MM.1S (cell line): ENCODE data around the gene PWP2.

Experiments used
- DNase-seq: peaks from one replicate; pipeline ENCODE4 v3.0.0-alpha.2; 2015
- H2AFZ ChIP-seq: fragments of 300-600 bp; sonication (generic); 2 replicates; pipeline ENCODE4 v1.6.0; 2016; ENCODE audit warnings: antibody characterized with exemption, low read length
- H3F3A ChIP-seq: fragments of 300-600 bp; sonication (generic); 2 replicates; pipeline ENCODE4 v1.6.1; 2016; ENCODE audit warnings: mild to moderate bottlenecking, antibody characterized with exemption, low read length, moderate library complexity, mixed read lengths; ENCODE audit not compliant: insufficient read depth
- H3K27ac ChIP-seq: fragments of 300-600 bp; sonication (generic); 2 replicates; pipeline ENCODE4 v1.5.1; 2016; ENCODE audit warnings: mild to moderate bottlenecking, low read length
- H3K27me3 ChIP-seq: fragments of 300-600 bp; sonication (generic); replicated peaks from 2 replicates; pipeline ENCODE4 v1.6.0; 2016; ENCODE audit warnings: low read length; ENCODE audit not compliant: insufficient read depth
- H3K36me3 ChIP-seq: fragments of 300-600 bp; sonication (generic); replicated peaks from 2 replicates; pipeline ENCODE4 v1.6.1; 2016; ENCODE audit warnings: mild to moderate bottlenecking, low read length, mixed read lengths; ENCODE audit not compliant: insufficient read depth
- H3K4me1 ChIP-seq: fragments of 300-600 bp; sonication (generic); 2 replicates; pipeline ENCODE4 v1.6.1; 2016; ENCODE audit warnings: low read length, mixed read lengths
- H3K4me2 ChIP-seq: fragments of 300-600 bp; sonication (generic); 2 replicates; pipeline ENCODE4 v1.6.0; 2016; ENCODE audit warnings: low read depth, low read length
- H3K4me3 ChIP-seq: fragments of 300-600 bp; sonication (generic); 2 replicates; pipeline ENCODE4 v1.5.1; 2016; ENCODE audit warnings: low read length, mixed read lengths
- H3K79me2 ChIP-seq: fragments of 300-600 bp; sonication (generic); 2 replicates; pipeline ENCODE4 v1.6.1; 2016; ENCODE audit warnings: mixed run types, low read length, mixed read lengths
- H3K9ac ChIP-seq: fragments of 300-600 bp; sonication (generic); 2 replicates; pipeline ENCODE4 v1.6.1; 2016; ENCODE audit warnings: low read length, mixed read lengths
- H3K9me2 ChIP-seq: fragments of 300-600 bp; sonication (generic); replicated peaks from 2 replicates; pipeline ENCODE4 v1.6.1; 2016; ENCODE audit warnings: mild to moderate bottlenecking, low read length, mixed read lengths; ENCODE audit not compliant: insufficient read depth
- H3K9me3 ChIP-seq: fragments of 300-600 bp; sonication (generic); replicated peaks from 2 replicates; pipeline ENCODE4 v1.6.1; 2016; ENCODE audit warnings: mild to moderate bottlenecking, low read length, mixed read lengths; ENCODE audit not compliant: insufficient read depth
- H4K20me1 ChIP-seq: fragments of 300-600 bp; sonication (generic); 2 replicates; pipeline ENCODE4 v1.6.1; 2016; ENCODE audit warnings: mild to moderate bottlenecking, low read length, moderate library complexity, mixed read lengths; ENCODE audit not compliant: insufficient read depth
- EZH2 ChIP-seq: fragments of 300-600 bp; sonication (generic); optimal IDR thresholded peaks from 2 replicates; pipeline ENCODE3; 2017; ENCODE audit warnings: low read depth, mild to moderate bottlenecking, antibody characterized with exemption, low read length, mixed read lengths
- EZH2phosphoT487 ChIP-seq: fragments of 300-600 bp; sonication (generic); IDR thresholded peaks from 2 replicates; pipeline ENCODE4 v1.6.1; 2018; ENCODE audit warnings: antibody characterized with exemption, low read length
- TF ChIP-seq, protein P1 (sequence below): fragments of 300-600 bp; sonication (generic); IDR thresholded peaks from 2 replicates; pipeline ENCODE4 v1.5.1; 2016; ENCODE audit warnings: antibody characterized with exemption, low read length, mixed read lengths

PWP2 gene

DNA sequence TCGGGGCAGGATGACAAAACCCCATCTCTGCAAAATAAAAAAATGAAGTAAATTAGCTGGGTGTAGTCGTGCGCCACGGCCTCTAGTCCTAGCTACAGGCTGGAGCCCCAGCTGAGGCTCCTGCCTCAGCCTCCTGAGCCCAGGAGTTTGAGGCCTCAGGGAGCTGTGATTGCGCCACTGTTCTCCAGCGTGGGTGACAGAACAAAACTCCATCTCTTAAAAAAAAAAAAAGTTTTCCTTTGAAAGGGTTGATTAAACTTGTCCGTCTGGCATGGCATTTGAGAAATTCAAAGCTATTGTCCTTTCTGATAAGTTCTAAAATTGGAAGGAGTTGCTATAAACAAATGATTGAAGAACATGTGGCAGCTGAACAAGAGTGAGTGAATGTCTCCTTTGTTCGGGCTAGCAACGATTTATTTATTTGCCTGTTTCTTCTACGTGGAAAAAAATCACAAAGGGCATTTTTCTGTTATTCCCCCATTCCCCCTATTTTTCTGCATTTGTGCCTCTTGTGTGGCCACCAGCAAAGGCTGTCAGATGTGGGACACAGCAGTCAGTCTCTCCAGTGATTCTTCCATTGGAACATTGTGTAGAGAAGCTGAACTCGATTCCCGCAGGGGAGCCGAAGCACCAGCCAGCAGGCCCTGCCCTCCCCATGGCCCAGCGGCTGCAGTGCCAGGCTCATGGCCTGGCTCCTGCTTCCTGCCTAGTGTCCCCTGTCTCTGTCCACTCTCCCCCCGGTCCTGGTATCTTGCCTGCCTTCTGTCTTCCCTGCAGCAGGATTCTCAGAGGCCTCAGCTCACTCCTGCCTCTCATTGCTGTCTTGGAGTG is 21.5 kb upstream of the PWP2 start:
- H3K4me3 ChIP-seq, result no peak overlapping the region
- peaks cover 11% of the 10 kb centered on the region; the same call in 1 of the 2 replicates for H3K79me2 ChIP-seq
- DNase-seq, result no peak
- no peak overlapping the region for H3K9ac ChIP-seq
- no peaks in the 10 kb centered on the region for H3K4me1 ChIP-seq
- TF ChIP-seq, protein P1, sequence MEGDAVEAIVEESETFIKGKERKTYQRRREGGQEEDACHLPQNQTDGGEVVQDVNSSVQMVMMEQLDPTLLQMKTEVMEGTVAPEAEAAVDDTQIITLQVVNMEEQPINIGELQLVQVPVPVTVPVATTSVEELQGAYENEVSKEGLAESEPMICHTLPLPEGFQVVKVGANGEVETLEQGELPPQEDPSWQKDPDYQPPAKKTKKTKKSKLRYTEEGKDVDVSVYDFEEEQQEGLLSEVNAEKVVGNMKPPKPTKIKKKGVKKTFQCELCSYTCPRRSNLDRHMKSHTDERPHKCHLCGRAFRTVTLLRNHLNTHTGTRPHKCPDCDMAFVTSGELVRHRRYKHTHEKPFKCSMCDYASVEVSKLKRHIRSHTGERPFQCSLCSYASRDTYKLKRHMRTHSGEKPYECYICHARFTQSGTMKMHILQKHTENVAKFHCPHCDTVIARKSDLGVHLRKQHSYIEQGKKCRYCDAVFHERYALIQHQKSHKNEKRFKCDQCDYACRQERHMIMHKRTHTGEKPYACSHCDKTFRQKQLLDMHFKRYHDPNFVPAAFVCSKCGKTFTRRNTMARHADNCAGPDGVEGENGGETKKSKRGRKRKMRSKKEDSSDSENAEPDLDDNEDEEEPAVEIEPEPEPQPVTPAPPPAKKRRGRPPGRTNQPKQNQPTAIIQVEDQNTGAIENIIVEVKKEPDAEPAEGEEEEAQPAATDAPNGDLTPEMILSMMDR, result no peak
- TF ChIP-seq EZH2phosphoT487 (no peak), EZH2 (no peak)
- H4K20me1 ChIP-seq, result no peaks in the 10 kb centered on the region
- no peaks in the 10 kb centered on the region for H3F3A ChIP-seq
- peaks cover 18% of the 10 kb centered on the region for H3K36me3 ChIP-seq
- no peak overlapping the region for H3K4me2 ChIP-seq
- no peaks in the 10 kb centered on the region for H3K27me3 ChIP-seq
- no peak overlapping the region for H3K27ac ChIP-seq
- no peak overlapping the region for H2AFZ ChIP-seq
- no peaks in the 10 kb centered on the region for H3K9me2 ChIP-seq
- no peaks in the 10 kb centered on the region for H3K9me3 ChIP-seq

DNA sequence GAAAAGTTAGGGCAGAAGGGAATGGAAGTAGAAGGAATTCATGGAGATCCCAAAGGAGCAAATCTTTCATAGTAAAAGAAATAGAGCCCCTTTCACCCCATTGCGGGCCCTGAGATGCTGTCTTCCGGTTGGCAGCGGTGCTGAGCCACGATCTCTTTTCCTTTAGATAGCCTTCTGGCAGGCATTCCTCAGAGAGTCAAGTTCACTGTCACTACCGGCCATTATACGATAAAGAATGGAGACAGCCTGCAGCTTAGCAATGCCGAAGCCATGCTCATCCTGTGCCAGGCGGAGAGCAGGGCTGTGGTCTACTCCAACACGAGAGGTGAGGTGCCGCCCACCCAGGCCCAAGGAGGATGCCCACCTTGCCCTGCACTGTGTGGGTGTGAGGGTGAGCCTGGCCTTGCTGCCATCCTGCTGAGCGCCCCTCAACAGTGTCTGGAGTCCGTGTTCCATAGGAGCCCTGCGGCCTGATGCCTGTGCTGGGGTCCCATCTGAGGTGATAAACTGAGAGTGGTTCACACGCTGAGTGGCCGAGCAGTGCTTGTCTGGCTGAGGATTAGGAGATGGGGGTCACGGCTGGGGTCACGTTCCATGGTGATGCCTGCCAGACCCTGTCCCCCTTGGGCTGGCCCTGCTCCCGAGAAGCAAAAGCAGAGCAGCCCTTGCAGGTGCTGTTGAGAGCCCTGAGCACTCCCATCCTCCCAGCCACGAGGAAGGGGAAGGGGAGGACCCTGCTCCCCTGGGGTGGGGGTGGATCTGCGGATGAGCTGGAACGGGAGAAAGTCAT is 20.4 kb upstream of the PWP2 start:
- no peak overlapping the region for H3K9ac ChIP-seq
- H3K79me2 ChIP-seq, result peaks cover 11% of the 10 kb centered on the region; the same call in 1 of the 2 replicates
- no peak overlapping the region for H3K4me3 ChIP-seq
- TF ChIP-seq EZH2, result no peak
- TF ChIP-seq, protein P1, result no peak
- H3K9me2 ChIP-seq, result no peaks in the 10 kb centered on the region
- no peaks in the 10 kb centered on the region for H3K27me3 ChIP-seq
- peaks cover 18% of the 10 kb centered on the region for H3K36me3 ChIP-seq
- H3K4me1 ChIP-seq, result no peaks in the 10 kb centered on the region
- no peak overlapping the region for H3K27ac ChIP-seq
- H2AFZ ChIP-seq, result no peak overlapping the region
- H3K9me3 ChIP-seq, result no peaks in the 10 kb centered on the region
- no peaks in the 10 kb centered on the region for H4K20me1 ChIP-seq
- no peak overlapping the region for H3K4me2 ChIP-seq
- H3F3A ChIP-seq, result no peaks in the 10 kb centered on the region
- DNase-seq, result no peak

DNA sequence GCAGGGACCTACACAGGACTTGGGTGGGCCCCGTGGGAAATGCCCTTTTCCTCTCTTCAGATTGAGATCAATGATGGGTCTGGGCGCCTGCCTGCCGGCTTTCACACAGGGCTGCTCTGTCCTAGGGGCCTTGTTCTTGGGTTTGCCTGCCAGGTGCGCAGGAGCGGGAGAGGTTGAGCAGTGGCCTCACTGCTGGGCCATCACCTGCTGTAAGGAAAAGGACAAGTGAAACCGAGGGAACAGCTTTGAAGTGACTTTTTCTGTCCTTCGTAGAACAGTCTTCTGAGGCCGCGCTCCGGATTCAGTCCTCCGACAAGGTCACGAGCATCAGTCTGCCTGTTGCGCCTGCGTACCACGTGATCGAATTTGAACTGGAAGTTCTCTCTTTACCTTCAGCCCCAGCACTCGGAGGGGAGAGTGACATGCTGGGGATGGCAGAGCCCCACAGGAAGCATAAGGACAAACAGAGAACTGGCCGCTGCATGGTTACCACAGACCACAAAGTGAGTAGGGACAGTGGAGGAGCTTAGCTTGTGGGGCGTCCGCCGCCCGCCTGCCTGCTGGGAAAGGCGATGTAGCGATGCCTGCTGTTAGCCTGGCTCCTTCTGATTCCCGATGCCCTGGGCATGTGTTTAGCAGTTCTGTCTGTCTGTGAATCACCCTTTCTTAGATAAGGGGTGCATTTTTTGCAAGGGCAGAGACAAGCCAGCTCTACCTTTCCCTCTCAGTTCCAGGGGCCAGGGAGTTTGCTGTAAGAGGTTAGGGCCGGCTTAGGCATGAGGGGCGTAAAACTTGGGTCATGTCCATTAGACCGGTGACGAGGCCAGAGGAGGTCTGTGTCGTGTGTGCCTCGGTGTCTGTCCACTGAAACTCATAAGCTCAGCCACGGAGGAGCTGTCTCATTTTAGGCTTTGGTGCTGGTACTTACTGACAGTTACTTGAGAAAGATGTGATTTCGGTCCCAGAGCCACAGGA is 19.5 kb upstream of the PWP2 start:
- peaks cover 11% of the 10 kb centered on the region; the same call in 1 of the 2 replicates for H3K79me2 ChIP-seq
- H3K9ac ChIP-seq, result no peak overlapping the region
- H3K36me3 ChIP-seq, result peaks cover 24% of the 10 kb centered on the region
- H2AFZ ChIP-seq, result no peak overlapping the region
- H3F3A ChIP-seq, result no peaks in the 10 kb centered on the region
- no peak overlapping the region for H3K27ac ChIP-seq
- no peaks in the 10 kb centered on the region for H3K4me1 ChIP-seq
- H3K9me3 ChIP-seq, result no peaks in the 10 kb centered on the region
- H3K4me2 ChIP-seq, result no peak overlapping the region
- H3K9me2 ChIP-seq, result no peaks in the 10 kb centered on the region
- H3K4me3 ChIP-seq, result no peak overlapping the region
- no peak for TF ChIP-seq EZH2
- TF ChIP-seq, protein P1, result no peak
- no peak for TF ChIP-seq EZH2phosphoT487
- H4K20me1 ChIP-seq, result no peaks in the 10 kb centered on the region
- no peak for DNase-seq
- no peaks in the 10 kb centered on the region for H3K27me3 ChIP-seq
